ENCODE data around the gene SPATA31C1.
"Not testable (repeated sequence)": the region's sequence is repeated elsewhere in the genome, so short reads cannot be mapped to it uniquely, and the experiment has no call there.

The SPATA31C1 gene

GRCh38 chr9:87886933-87887505, 30.7 kb upstream of the SPATA31C1 start:
- DNase-seq (ENCODE audit: low spot score): no peak
- no peak for FAIRE-seq

- no peak for FAIRE-seq
- DNase-seq (ENCODE audit: low spot score): no peak
These were observed 29.9 kb upstream of the SPATA31C1 start for GRCh38 chr9:87887661-87888480.

GRCh38 chr9:87888501-87888900, 29.3 kb upstream of the SPATA31C1 start:
- FAIRE-seq (no peak), DNase-seq (ENCODE audit: low spot score) (no peak)

- DNase-seq (ENCODE audit: low spot score) (no peak), FAIRE-seq (no peak)
These were observed 28.5 kb upstream of the SPATA31C1 start for GRCh38 chr9:87889065-87889881.

GRCh38 chr9:87889882-87890252, 27.9 kb upstream of the SPATA31C1 start:
- DNase-seq (ENCODE audit: low spot score) (no peak), FAIRE-seq (no peak)

GRCh38 chr9:87890837-87891236, 26.9 kb upstream of the SPATA31C1 start:
- no peak for DNase-seq (ENCODE audit: low spot score)
- no peak for FAIRE-seq

- no peak for FAIRE-seq
- no peak for DNase-seq (ENCODE audit: low spot score)
These were observed 26.0 kb upstream of the SPATA31C1 start for GRCh38 chr9:87891754-87892153.

GRCh38 chr9:87892956-87893355, 24.8 kb upstream of the SPATA31C1 start:
- FAIRE-seq: no peak

GRCh38 chr9:87894998-87895625, 22.6 kb upstream of the SPATA31C1 start:
- DNase-seq (ENCODE audit: low spot score) (no peak), FAIRE-seq (no peak)

More at GRCh38 chr9:87892956-87893355, 24.8 kb upstream of the SPATA31C1 start:
- no peak for DNase-seq (ENCODE audit: low spot score)

GRCh38 chr9:87896891-87897290, 20.9 kb upstream of the SPATA31C1 start:
- DNase-seq (ENCODE audit: low spot score) (no peak), FAIRE-seq (no peak)

GRCh38 chr9:87898151-87898550, 19.6 kb upstream of the SPATA31C1 start:
- no peak for DNase-seq (ENCODE audit: low spot score)
- no peak for FAIRE-seq

- not testable (repeated sequence) for FAIRE-seq; DNase-seq (ENCODE audit: low spot score)
These were observed 15.4 kb upstream of the SPATA31C1 start for GRCh38 chr9:87902371-87902770.

GRCh38 chr9:87909310-87910041, 8.3 kb upstream of the SPATA31C1 start:
- peak; percentile 76 for FAIRE-seq
- peak; percentile 73 for DNase-seq (ENCODE audit: low spot score)

- no peak for DNase-seq (ENCODE audit: low spot score)
- no peak for FAIRE-seq
These were observed 6.9 kb upstream of the SPATA31C1 start for GRCh38 chr9:87910821-87911220.

GRCh38 chr9:87919013-87919412, 1.3 kb downstream of the SPATA31C1 start:
- not testable (repeated sequence) for DNase-seq (ENCODE audit: low spot score); FAIRE-seq

GRCh38 chr9:87921561-87921960, 3.8 kb downstream of the SPATA31C1 start:
- FAIRE-seq: not testable (repeated sequence)

GRCh38 chr9:87923012-87923411, 5.2 kb downstream of the SPATA31C1 start:
- not testable (repeated sequence) for DNase-seq (ENCODE audit: low spot score); FAIRE-seq

More at GRCh38 chr9:87921561-87921960, 3.8 kb downstream of the SPATA31C1 start:
- DNase-seq (ENCODE audit: low spot score): not testable (repeated sequence)

- FAIRE-seq: peak; percentile 81
- DNase-seq (ENCODE audit: low spot score): not testable (repeated sequence)
These were observed 7.1 kb downstream of the SPATA31C1 start for GRCh38 chr9:87924851-87925250.

GRCh38 chr9:87929152-87929551, 11.4 kb downstream of the SPATA31C1 start:
- not testable (repeated sequence) for FAIRE-seq

GRCh38 chr9:87934444-87934843, 16.7 kb downstream of the SPATA31C1 start:
- not testable (repeated sequence) for FAIRE-seq; DNase-seq (ENCODE audit: low spot score)

More at GRCh38 chr9:87929152-87929551, 11.4 kb downstream of the SPATA31C1 start:
- not testable (repeated sequence) for DNase-seq (ENCODE audit: low spot score)
